Limb (tissue), 2 donors: ENCODE results near the gene MASP2.
A peak's percentile ranks its signal among the peaks of the same experiment; 100 is the strongest.
"Not testable (repeated sequence)": the region's sequence is repeated elsewhere in the genome, so short reads cannot be mapped to it uniquely, and the experiment has no call there.

ENCODE experiments used
- DNase-seq, 2 donors: peaks; one replicate each; pipeline ENCODE4 v3.0.0-alpha.2; 2016; ENCODE audit errors: extremely low spot score in 2 of 2

The MASP2 gene

DNA sequence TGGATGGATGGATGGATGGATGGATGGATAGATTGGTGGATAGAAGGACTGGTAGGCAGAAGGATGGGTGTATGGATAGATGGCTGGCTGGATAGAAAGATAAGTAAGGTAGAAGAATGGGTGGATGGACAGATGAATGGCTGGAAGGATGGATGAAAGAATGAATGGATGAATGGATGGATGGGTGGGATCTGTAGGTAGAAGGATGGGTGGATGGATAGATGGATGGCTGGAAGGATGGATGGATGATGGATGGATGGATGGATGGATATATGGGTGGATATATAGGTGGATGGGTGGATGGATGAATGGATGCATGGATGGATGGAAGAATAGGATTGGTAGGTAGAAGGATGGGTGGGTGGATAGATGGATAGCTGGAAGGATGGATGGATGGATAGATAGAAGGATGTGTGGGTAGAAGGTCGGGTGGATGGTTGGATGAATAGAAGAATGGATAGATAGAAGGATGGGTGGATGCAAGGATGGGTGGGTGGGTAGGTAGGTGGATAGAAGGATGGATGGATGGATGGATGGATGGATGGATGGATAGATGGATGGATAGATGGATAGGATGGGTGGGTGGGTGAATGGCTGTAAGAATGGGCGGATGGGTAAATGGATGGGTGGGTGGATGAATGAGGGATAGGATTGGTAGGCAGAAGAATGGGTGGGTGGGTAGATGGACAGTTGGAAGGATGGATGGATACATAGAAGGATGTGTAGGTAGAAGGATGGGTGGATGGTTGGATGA lies 7.5 kb downstream of the MASP2 start:
- DNase-seq = no peak

- peak; percentile 90 for DNase-seq
Measured at GRCh38 chr1:11037740-11038182, 9.3 kb downstream of the MASP2 start.

GRCh38 chr1:11037019-11037739 lies 9.9 kb downstream of the MASP2 start:
- DNase-seq = not testable (repeated sequence)

GRCh38 chr1:11031624-11032262 lies 15.3 kb downstream of the MASP2 start:
- DNase-seq = no peak

DNA sequence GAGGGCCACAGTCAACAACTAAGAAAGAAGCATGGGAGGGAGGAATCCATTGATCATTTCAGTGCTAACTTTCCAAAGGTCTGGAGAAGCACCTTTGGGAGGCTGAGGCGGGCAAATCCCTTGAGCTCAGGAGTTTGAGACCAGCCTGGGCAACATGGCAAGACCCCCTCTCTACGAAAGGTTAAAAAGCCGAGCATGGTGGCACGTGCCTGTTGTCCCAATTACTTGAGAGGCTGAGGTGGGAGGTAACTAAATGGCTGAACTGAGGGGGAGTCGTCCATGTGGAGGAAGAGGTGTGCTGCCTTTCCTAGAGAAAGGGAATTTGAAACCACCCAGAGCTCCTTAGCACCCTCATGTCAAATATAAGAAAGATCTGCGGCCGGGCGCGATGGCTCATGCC lies 16.2 kb downstream of the MASP2 start:
- DNase-seq = no peak

DNA sequence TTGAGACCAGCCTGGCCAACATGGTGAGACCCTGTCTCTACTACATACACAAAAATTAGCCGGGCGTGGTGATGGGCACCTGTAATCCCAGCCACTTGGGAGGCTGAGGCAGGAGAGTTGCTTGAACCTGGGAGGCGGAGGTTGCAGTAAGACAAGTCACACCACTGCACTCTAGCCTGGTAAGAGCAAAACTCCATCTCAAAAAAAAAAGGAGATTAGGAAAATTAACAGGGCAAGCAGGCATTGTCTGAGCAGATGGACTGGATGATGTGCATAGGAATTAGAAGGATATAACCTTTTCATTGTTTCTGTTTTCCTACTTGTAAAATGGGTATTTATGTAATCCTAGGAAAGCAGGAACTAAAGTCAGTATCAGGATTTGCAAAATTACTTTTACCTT lies 19.0 kb downstream of the MASP2 start:
- DNase-seq = no peak

DNA sequence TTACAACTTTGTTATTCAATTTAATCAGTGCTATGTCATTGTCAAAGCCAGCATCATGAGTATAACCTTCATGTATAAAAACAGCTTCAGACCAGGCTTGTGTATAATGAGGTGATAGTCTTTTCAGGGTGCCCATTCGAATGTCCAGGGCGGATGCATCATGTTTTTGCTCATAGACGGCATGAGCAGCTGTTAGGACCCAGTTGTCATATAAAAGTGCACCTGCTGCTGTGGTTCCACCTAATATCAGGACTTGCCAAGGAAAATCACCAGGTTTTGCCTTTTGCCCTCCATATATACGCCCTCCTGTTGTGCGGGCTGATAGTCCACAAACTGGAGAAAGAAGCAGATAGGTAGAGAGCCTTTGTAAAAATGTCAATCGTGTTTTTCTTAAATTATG lies 19.7 kb downstream of the MASP2 start:
- no peak for DNase-seq

- no peak for DNase-seq
Measured at GRCh38 chr1:11026903-11027302, 20.1 kb downstream of the MASP2 start.

GRCh38 chr1:11026052-11026451 lies 21.0 kb downstream of the MASP2 start:
- no peak for DNase-seq

GRCh38 chr1:11025618-11026017 lies 21.4 kb downstream of the MASP2 start:
- no peak for DNase-seq

- DNase-seq = no peak
Measured at GRCh38 chr1:11024874-11025203, 22.2 kb downstream of the MASP2 start.

DNA sequence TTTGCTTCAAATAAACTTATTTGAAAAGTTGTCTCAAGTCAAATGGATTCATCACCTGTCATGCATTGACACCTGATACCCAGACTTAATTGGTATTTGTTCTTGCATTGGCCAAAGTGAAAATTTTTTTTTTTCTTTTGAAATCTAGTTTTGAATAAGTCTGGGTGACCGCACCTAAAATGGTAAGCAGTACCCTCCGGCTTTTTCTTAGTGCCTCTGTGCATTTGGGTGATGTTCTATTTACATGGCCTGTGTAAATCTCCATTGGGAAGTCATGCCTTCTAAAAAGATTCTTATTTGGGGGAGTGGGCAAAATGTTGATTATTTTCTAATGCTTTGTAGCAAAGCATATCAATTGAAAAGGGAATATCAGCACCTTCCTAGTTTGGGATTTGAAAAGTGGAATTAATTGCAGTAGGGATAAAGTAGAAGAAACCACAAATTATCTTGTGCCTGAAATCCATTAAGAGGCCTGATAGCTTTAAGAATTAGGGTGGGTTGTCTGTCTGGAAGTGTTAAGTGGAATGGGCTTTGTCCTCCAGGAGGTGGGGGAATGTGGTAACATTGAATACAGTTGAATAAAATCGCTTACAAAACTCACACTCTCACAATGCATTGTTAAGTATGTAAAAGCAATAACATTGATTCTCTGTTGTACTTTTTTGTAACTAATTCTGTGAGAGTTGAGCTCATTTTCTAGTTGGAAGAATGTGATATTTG lies 22.7 kb downstream of the MASP2 start:
- no peak for DNase-seq

GRCh38 chr1:11023201-11023600 lies 23.8 kb downstream of the MASP2 start:
- no peak for DNase-seq

GRCh38 chr1:11019971-11020370 lies 27.1 kb downstream of the MASP2 start:
- no peak for DNase-seq

- not testable (repeated sequence) for DNase-seq
Measured at GRCh38 chr1:11019358-11019757, 27.7 kb downstream of the MASP2 start.

- DNase-seq = no peak
Measured at GRCh38 chr1:11013160-11013531, 33.9 kb downstream of the MASP2 start.

DNA sequence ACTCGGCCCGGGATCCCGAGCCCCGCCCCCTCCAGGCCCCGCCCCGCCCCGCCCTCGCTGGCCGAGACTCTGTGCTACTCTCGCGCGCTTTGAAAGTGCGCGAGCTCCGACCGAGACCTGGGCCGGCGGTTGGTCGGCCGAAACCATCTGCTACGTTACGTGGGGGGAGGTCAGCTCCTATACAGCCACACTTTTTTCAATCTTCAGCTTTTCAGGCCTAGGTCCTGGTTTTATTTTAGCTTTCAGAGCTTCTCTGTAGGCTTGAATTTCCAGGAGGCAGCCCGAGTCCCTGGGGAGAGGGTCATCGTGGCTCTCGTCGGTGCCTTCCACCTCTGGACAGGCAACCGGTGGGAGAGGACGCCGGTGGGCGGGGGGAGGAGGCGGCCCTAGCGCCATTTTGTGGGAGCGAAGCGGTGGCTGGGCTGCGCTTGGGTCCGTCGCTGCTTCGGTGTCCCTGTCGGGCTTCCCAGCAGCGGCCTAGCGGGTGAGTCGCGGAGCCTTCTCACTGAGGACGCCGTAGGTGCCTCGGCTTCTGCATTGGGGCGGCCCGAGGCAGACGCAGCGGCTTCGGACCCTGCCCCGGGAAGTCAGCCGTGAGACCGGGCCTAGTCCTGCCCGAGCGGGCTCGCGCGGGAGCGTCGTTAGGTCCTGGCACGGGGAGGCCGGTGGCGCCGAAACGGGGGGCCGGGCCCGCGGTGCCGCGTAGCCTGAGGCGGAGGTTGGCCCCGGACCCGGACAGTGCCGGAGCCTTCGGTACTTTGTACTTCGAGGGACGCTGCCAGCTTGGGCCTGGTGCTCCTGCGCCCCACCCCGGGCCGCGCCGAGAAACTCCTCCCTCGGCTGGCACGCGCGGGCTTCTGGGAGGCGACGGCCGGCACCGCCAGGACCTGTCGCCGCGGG lies 34.5 kb downstream of the MASP2 start, which contains the start of gene TARDBP:
Gene TARDBP (plus strand): TSS at position 395 of the 900 bp plus-strand sequence. CDS start 1,074 bp downstream, outside the sequence.
- peak; percentile 93 to 97 for DNase-seq

DNA sequence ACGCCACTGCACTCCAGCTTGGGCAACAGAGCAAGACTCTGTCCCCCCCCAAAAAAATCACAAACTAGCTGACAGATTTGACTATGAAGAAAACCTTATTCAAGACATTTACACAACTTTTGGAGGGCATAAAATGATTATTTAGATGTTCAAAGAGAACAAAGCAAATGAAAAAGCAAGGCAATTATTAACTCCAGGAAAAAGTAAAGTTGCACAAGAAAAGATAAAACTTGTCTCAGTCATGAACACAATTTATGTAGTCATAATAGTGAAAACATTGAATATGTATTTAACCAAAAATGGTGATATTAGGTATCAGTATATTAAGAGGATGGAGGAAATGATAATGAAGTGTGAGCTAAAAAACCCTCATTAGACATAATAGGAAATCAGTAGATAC lies 46.5 kb downstream of the MASP2 start:
- no peak for DNase-seq

DNA sequence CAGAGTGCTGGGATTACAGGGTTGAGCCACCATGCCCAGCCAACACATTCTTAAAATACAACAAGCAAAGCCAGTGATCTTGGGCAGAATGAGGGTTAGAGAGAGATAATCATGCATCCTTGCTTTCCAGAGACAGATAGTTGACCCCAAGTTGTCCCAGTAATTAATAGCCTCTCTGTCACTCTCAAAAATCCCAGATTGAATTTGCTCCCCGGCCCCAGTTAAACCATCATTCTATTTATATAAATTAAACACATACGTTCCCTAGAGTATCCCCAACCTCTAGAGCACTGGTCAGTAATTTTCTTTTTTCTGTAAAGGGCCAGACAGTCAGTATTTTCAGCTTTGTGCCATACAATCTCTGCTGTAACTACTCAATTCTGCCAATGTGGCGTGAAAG lies 50.9 kb downstream of the MASP2 start:
- DNase-seq = no peak

GRCh38 chr1:10992864-10993263 lies 54.2 kb downstream of the MASP2 start:
- no peak for DNase-seq

DNA sequence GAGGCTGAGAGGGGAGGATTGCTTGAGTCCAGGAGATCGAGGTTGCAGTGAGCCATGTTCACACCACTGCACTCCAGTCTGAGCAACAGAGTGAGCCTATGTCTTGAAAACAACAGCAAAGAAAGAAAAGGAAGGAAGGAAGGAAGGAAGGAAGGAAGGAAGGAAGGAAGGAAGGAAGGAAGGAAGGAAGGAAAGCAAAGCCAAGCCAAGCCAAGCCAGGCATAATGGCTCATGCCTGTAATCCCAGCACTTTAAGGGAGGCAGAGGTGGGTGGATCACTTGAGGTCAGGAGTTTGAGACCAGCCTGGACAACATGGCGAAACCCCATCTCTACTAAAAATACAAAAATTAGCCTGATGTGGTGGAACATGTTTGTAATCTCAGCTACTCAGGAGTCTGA lies 55.0 kb downstream of the MASP2 start:
- not testable (repeated sequence) for DNase-seq
